Stimulated activated CD4-positive, alpha-beta T cell treated with anti-CD3 and anti-CD28 coated beads, Interleukin-15, amount 100 ng/mL, for 24 hours (primary cell): ENCODE data around the gene OR2V2.
"Not testable (repeated sequence)": the region's sequence is repeated elsewhere in the genome, so short reads cannot be mapped to it uniquely, and the experiment has no call there.

Experiments
- DNase-seq: peaks from one replicate; pipeline ENCODE4 v3.0.0-alpha.2; 2020

Gene OR2V2

GRCh38 chr5:181118369-181118768 lies 29.0 kb upstream of the OR2V2 start:
- no peak for DNase-seq

DNA sequence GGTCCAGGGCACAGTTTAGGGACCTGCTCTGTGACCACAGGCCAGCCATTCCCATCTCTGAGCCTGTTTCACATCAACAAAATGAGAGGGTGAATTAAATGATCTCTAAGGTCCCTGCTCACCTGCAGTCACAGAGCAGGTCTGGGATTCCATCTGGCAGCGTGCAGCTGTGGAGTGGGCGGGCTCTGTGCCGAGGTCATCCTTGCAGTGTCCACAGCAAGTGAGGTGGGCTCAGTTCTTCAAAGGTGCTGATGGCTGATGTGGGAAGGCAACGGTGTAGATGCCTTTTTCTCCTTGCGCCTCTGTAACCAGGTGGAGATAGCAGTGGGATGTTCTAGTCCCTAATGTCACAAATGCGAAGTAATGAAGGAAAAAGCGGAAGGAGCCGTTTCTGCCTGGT lies 28.3 kb upstream of the OR2V2 start:
- DNase-seq = no peak

DNA sequence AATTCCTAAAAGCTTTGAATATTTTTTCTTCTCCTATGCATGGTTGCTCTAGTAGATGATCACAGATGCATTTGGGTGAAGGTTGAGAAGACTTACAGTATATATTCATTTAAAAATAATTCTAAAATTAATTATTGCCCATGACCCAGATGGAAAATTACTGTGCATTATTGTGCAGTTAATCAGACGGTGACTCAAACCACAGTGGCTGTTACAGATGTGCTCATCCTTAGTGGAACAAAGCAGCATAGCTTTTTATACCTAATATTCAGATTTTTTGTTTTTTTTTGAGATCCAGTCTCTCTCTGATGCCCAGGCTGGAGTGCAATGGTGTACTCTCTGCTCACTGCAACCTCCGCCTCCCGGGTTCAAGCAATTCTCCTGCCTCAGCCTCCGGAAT lies 27.1 kb upstream of the OR2V2 start:
- DNase-seq = no peak

GRCh38 chr5:181120761-181121160 lies 26.6 kb upstream of the OR2V2 start:
- DNase-seq = no peak

DNA sequence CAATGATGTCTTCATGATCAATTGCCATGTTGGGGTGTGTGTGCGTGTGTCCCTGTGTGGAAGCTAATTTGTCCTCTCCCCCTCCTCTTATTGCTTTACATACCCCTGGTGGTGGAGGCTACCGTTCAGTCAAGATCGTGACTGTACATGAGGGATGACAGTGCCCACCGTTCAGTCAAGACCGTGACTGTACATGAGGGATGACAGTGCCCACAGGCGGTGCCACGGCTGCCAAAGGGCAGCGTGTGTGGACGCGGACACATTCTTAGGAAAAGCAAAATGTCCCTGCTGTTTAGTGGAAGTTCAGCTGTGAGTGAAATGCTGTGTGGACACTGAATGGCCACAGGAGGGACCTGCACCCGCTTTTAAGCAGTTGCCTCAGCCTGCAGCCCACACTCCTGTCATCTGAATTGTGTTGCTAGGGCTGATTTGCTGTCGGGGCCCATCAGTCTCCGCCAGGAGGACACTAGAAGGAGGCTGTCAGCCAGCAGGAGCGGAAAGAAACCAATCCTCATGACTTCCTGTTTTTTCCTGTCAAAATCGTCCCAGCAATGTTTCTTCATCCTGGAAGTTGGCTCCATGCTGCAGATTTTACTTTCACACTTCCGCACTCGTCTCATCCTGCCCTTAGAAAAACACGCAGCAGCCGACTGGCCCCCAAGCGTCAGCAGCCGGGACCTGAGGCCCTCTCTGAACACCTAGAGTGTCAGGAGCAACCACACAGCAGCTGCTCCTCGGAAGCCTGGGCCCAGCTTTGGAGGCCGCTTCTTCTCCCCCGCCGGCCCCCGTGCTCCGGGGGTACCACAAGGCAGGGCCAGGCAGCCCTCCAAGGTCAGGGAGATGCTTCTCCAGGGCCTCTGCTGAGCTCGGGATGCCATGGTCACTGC lies 25.5 kb upstream of the OR2V2 start:
- DNase-seq = no peak

- DNase-seq = no peak
These were observed 22.9 kb upstream of the OR2V2 start for GRCh38 chr5:181124526-181124925.

- no peak for DNase-seq
These were observed 20.5 kb upstream of the OR2V2 start for GRCh38 chr5:181126841-181127240.

GRCh38 chr5:181127456-181127855 lies 19.9 kb upstream of the OR2V2 start:
- no peak for DNase-seq

DNA sequence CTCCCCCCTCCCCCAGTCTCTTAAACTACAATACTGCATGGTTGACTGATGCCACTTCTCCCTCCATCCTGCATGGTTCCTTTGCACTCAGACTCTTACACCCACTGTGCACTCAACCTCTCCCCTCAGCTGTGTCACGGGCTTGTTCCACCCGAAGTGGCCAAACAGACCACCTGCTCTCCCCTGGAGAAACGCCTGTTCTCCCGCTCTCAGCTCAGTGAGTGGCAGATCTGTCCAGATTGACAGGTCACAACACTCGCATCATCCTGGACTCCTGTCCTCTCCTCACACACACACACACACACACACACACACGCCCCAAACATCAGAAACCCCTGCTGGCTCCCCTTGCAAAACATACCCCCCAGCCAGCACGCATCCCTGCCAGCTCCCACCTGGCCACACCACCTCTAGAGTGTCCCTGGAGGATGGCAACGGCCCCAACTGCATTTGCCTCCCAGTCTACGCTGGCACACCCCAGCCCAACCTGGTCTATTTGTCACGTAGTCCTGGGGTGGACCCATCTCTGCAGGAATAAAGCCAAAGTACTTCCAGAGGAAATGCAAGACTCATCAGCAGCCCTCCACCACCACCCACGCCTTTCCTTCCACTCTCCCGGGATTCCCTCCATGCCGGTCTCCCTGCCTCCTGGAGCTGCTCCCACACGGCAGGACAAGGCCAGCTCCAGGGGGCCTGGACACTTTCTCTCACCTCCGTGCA lies 19.3 kb upstream of the OR2V2 start:
- DNase-seq = no peak

GRCh38 chr5:181129601-181130000 lies 17.8 kb upstream of the OR2V2 start:
- DNase-seq = no peak

DNA sequence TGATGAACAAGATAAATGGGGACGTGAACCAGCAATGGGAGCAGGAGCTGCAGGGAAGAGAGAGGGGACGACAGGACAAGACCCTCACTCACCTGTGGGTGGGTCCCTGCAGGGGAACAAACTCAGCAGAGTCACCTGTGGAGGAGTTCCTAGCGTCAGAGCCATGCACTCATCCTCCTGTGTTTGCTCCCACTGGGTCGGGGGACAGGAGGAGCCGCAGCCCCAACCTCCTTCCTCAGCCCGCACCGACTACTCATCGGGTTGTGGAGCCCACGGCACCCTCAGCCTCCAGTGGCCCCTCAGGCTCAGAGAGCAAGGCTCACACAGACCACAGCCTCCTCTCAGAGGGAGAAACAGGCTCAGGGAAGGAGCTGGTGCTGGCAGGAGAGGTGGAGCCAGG lies 17.3 kb upstream of the OR2V2 start:
- not testable (repeated sequence) for DNase-seq

GRCh38 chr5:181130832-181131496 lies 16.4 kb upstream of the OR2V2 start, which contains the start of gene OR2V1:
OR2V1 (minus strand) TSS chr5:181131169; CDS start chr5:181125304, 5,865 bp downstream.
- DNase-seq = no peak

GRCh38 chr5:181131514-181131913 lies 15.9 kb upstream of the OR2V2 start:
- DNase-seq = no peak

GRCh38 chr5:181133083-181133482 lies 14.3 kb upstream of the OR2V2 start:
- no peak for DNase-seq

DNA sequence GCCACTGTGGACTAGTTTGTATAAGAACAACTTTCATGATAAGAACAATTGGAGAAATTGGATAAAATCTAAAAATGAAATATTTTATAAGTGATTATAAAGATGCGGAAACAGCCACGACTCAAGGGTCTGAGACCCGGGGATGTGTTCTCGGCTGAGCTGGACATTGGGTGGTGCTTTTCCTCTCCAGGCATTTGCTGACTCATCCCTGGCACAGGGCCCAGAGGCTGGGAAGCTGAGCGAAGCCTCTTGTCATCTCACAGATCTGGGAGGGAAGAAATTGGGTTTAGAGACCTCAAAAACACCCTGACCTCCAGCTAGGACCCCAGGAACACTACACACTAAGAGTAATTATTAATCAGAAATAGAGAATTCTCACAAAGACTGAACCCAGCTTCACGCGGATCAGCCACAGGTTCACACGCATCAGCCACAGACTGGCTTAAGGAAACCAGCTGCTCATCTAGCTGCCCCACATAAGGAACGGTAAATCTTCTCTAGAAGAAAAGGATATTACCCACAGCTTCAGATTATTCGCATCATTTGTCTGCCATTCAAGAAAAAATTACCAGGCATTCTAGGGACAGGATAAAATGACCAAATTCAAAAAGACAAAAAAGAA lies 13.7 kb upstream of the OR2V2 start:
- no peak for DNase-seq

DNA sequence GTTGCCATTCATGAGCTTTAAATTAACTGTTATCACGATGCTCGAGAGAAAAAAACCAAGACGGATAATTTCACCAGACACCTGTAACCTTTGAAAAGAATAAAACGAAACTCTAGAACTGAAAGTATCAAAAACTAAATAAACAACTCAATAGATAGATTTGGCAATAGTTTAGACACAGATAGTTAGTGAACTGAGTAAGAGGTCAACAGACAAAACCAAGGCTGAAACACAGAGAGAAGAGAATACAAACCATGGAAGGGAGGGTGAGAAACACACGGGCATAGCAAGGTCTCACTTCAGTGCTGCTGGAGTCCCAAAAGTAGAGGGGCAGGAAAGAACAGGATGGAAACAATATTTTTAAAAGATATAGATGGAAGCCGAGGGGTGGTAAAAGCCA lies 13.1 kb upstream of the OR2V2 start:
- DNase-seq = no peak

- DNase-seq = no peak
These were observed 10.9 kb upstream of the OR2V2 start for GRCh38 chr5:181136361-181136955.

- no peak for DNase-seq
These were observed 9.1 kb upstream of the OR2V2 start for GRCh38 chr5:181138258-181138657.

- DNase-seq = no peak
These were observed 6.6 kb upstream of the OR2V2 start for GRCh38 chr5:181140766-181141165.

- no peak for DNase-seq
These were observed 5.3 kb upstream of the OR2V2 start for GRCh38 chr5:181142054-181142453.

DNA sequence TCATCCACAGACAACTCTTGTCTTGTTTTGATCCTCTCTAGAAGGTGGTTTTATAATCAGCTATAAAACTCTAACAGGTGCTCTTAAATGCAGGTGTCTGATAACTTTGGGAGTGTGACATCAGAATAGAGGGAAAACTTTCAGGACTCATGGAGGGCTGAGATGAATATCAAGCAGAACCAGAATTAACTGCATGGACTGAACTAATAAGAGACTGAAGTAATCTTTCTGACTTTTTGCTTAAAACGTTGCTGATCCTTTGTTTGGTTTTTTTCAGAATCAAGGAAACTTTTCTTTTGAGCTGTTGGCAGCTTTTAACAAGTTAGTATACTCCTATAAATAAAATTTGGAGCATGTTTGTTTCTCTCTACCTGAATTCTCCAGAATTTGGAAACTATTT lies 2.3 kb upstream of the OR2V2 start:
- no peak for DNase-seq

- DNase-seq = no peak
These were observed 2.0 kb downstream of the OR2V2 start for GRCh38 chr5:181149355-181149754.
